MM.1S (cell line): ENCODE results near the gene ARL4A.

ENCODE experiments used
- DNase-seq: peaks from one replicate; pipeline ENCODE4 v3.0.0-alpha.2; 2015
- H2AFZ ChIP-seq: fragments of 300-600 bp; sonication (generic); 2 replicates; pipeline ENCODE4 v1.6.0; 2016; ENCODE audit warnings: antibody characterized with exemption, low read length
- H3F3A ChIP-seq: fragments of 300-600 bp; sonication (generic); 2 replicates; pipeline ENCODE4 v1.6.1; 2016; ENCODE audit warnings: mild to moderate bottlenecking, antibody characterized with exemption, low read length, moderate library complexity, mixed read lengths; ENCODE audit not compliant: insufficient read depth
- H3K27ac ChIP-seq: fragments of 300-600 bp; sonication (generic); 2 replicates; pipeline ENCODE4 v1.5.1; 2016; ENCODE audit warnings: mild to moderate bottlenecking, low read length
- H3K27me3 ChIP-seq: fragments of 300-600 bp; sonication (generic); replicated peaks from 2 replicates; pipeline ENCODE4 v1.6.0; 2016; ENCODE audit warnings: low read length; ENCODE audit not compliant: insufficient read depth
- H3K36me3 ChIP-seq: fragments of 300-600 bp; sonication (generic); replicated peaks from 2 replicates; pipeline ENCODE4 v1.6.1; 2016; ENCODE audit warnings: mild to moderate bottlenecking, low read length, mixed read lengths; ENCODE audit not compliant: insufficient read depth
- H3K4me1 ChIP-seq: fragments of 300-600 bp; sonication (generic); 2 replicates; pipeline ENCODE4 v1.6.1; 2016; ENCODE audit warnings: low read length, mixed read lengths
- H3K4me2 ChIP-seq: fragments of 300-600 bp; sonication (generic); 2 replicates; pipeline ENCODE4 v1.6.0; 2016; ENCODE audit warnings: low read depth, low read length
- H3K4me3 ChIP-seq: fragments of 300-600 bp; sonication (generic); 2 replicates; pipeline ENCODE4 v1.5.1; 2016; ENCODE audit warnings: low read length, mixed read lengths
- H3K79me2 ChIP-seq: fragments of 300-600 bp; sonication (generic); 2 replicates; pipeline ENCODE4 v1.6.1; 2016; ENCODE audit warnings: mixed run types, low read length, mixed read lengths
- H3K9ac ChIP-seq: fragments of 300-600 bp; sonication (generic); 2 replicates; pipeline ENCODE4 v1.6.1; 2016; ENCODE audit warnings: low read length, mixed read lengths
- H3K9me2 ChIP-seq: fragments of 300-600 bp; sonication (generic); replicated peaks from 2 replicates; pipeline ENCODE4 v1.6.1; 2016; ENCODE audit warnings: mild to moderate bottlenecking, low read length, mixed read lengths; ENCODE audit not compliant: insufficient read depth
- H3K9me3 ChIP-seq: fragments of 300-600 bp; sonication (generic); replicated peaks from 2 replicates; pipeline ENCODE4 v1.6.1; 2016; ENCODE audit warnings: mild to moderate bottlenecking, low read length, mixed read lengths; ENCODE audit not compliant: insufficient read depth
- H4K20me1 ChIP-seq: fragments of 300-600 bp; sonication (generic); 2 replicates; pipeline ENCODE4 v1.6.1; 2016; ENCODE audit warnings: mild to moderate bottlenecking, low read length, moderate library complexity, mixed read lengths; ENCODE audit not compliant: insufficient read depth
- EZH2 ChIP-seq: fragments of 300-600 bp; sonication (generic); optimal IDR thresholded peaks from 2 replicates; pipeline ENCODE3; 2017; ENCODE audit warnings: low read depth, mild to moderate bottlenecking, antibody characterized with exemption, low read length, mixed read lengths
- EZH2phosphoT487 ChIP-seq: fragments of 300-600 bp; sonication (generic); IDR thresholded peaks from 2 replicates; pipeline ENCODE4 v1.6.1; 2018; ENCODE audit warnings: antibody characterized with exemption, low read length
- TF ChIP-seq, protein P1 (sequence below): fragments of 300-600 bp; sonication (generic); IDR thresholded peaks from 2 replicates; pipeline ENCODE4 v1.5.1; 2016; ENCODE audit warnings: antibody characterized with exemption, low read length, mixed read lengths

ARL4A gene

GRCh38 chr7:12737373-12737772, 49.9 kb downstream of the ARL4A start:
- no peak overlapping the region for H3K27ac ChIP-seq

GRCh38 chr7:12737836-12738235, 50.4 kb downstream of the ARL4A start:
- H2AFZ ChIP-seq: no peak overlapping the region
- no peaks in the 10 kb centered on the region for H3K36me3 ChIP-seq
- no peaks in the 10 kb centered on the region for H4K20me1 ChIP-seq
- H3K9me2 ChIP-seq: no peaks in the 10 kb centered on the region
- H3K9ac ChIP-seq: no peak overlapping the region
- H3F3A ChIP-seq: no peaks in the 10 kb centered on the region
- no peaks in the 10 kb centered on the region for H3K27me3 ChIP-seq
- H3K79me2 ChIP-seq: no peaks in the 10 kb centered on the region
- DNase-seq: no peak
- no peak overlapping the region for H3K27ac ChIP-seq
- TF ChIP-seq, protein P1, sequence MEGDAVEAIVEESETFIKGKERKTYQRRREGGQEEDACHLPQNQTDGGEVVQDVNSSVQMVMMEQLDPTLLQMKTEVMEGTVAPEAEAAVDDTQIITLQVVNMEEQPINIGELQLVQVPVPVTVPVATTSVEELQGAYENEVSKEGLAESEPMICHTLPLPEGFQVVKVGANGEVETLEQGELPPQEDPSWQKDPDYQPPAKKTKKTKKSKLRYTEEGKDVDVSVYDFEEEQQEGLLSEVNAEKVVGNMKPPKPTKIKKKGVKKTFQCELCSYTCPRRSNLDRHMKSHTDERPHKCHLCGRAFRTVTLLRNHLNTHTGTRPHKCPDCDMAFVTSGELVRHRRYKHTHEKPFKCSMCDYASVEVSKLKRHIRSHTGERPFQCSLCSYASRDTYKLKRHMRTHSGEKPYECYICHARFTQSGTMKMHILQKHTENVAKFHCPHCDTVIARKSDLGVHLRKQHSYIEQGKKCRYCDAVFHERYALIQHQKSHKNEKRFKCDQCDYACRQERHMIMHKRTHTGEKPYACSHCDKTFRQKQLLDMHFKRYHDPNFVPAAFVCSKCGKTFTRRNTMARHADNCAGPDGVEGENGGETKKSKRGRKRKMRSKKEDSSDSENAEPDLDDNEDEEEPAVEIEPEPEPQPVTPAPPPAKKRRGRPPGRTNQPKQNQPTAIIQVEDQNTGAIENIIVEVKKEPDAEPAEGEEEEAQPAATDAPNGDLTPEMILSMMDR: no peak
- TF ChIP-seq EZH2phosphoT487 (no peak), EZH2 (no peak)
- H3K4me3 ChIP-seq: no peak overlapping the region
- H3K4me2 ChIP-seq: no peak overlapping the region
- no peaks in the 10 kb centered on the region for H3K9me3 ChIP-seq
- no peaks in the 10 kb centered on the region for H3K4me1 ChIP-seq

More at GRCh38 chr7:12737373-12737772, 49.9 kb downstream of the ARL4A start:
- H2AFZ ChIP-seq: no peak overlapping the region
- DNase-seq: no peak
- no peak for TF ChIP-seq EZH2phosphoT487
- TF ChIP-seq, protein P1: no peak
- no peak for TF ChIP-seq EZH2
- no peaks in the 10 kb centered on the region for H4K20me1 ChIP-seq
- no peaks in the 10 kb centered on the region for H3K36me3 ChIP-seq
- no peaks in the 10 kb centered on the region for H3K79me2 ChIP-seq
- no peaks in the 10 kb centered on the region for H3F3A ChIP-seq
- H3K4me2 ChIP-seq: no peak overlapping the region
- no peaks in the 10 kb centered on the region for H3K9me3 ChIP-seq
- H3K9me2 ChIP-seq: no peaks in the 10 kb centered on the region
- no peak overlapping the region for H3K9ac ChIP-seq
- H3K4me3 ChIP-seq: no peak overlapping the region
- H3K27me3 ChIP-seq: no peaks in the 10 kb centered on the region
- H3K4me1 ChIP-seq: no peaks in the 10 kb centered on the region

- Histone ChIP-seq H3K4me2 (no peak overlapping the region), H3K9me3 (no peaks in the 10 kb centered on the region), H3K4me3 (no peak overlapping the region), H3K79me2 (no peaks in the 10 kb centered on the region), H4K20me1 (no peaks in the 10 kb centered on the region), H3K27me3 (no peaks in the 10 kb centered on the region), H2AFZ (no peak overlapping the region), H3F3A (no peaks in the 10 kb centered on the region), H3K36me3 (no peaks in the 10 kb centered on the region), H3K9me2 (no peaks in the 10 kb centered on the region), H3K27ac (no peak overlapping the region), H3K9ac (no peak overlapping the region), H3K4me1 (no peaks in the 10 kb centered on the region)
- DNase-seq: no peak
- TF ChIP-seq, protein P1: no peak
- TF ChIP-seq EZH2phosphoT487 (no peak), EZH2 (no peak)
Measured at GRCh38 chr7:12738665-12739064, 51.2 kb downstream of the ARL4A start.
